BJ (cell line): ENCODE results near the gene PAK2. TPM values are rescaled to one million over a fixed set of nuclear protein-coding genes. Genes with fewer than 3 reads are reported as not detected.
"Not testable (repeated sequence)": the region's sequence is repeated elsewhere in the genome, so short reads cannot be mapped to it uniquely, and the experiment has no call there.

Source experiments
- CTCF ChIA-PET: fragments of 350-600 bp; formaldehyde crosslinking; extraction: SDS; loops from one replicate; lab custom pipeline; 2021; ENCODE audit warnings: antibody characterized with exemption, inconsistent platforms; lab: Yijun Ruan, JAX
- POLR2A ChIA-PET: fragments of 300-600 bp; sonication (Branson Sonifier 250); formaldehyde crosslinking; extraction: SDS; loops from one replicate; lab custom pipeline; 2021; ENCODE audit warnings: antibody characterized with exemption; lab: Charles Lee
- DNase-seq: peaks from one replicate; pipeline ENCODE4 v3.0.0-alpha.2; 2011; ENCODE audit warnings: low read depth
- H3K27me3 ChIP-seq: 2 replicates; pipeline ENCODE4 v1.6.0; 2011; ENCODE audit warnings: low read length; ENCODE audit not compliant: control insufficient read depth, insufficient read depth
- H3K36me3 ChIP-seq: 2 replicates; pipeline ENCODE4 v1.5.1; 2011; ENCODE audit warnings: low read length; ENCODE audit not compliant: control insufficient read depth, insufficient read depth
- H3K4me3 ChIP-seq: 2 replicates; pipeline ENCODE4 v1.5.1; 2011; ENCODE audit warnings: low read depth, mild to moderate bottlenecking, control low read depth, low read length
- polyA plus RNA-seq: library from polyadenylated mRNA; depleted of rRNA; stranded (reverse); fragments of >200 nt; gene quantifications from 2 replicates; pipeline ENCODE4 v1.2.3, GENCODE V29; 2011
- TF ChIP-seq, protein P1 (sequence below): IDR thresholded peaks from 2 replicates; pipeline ENCODE4 v1.5.1; 2011; ENCODE audit warnings: low read depth, mild to moderate bottlenecking, control low read depth, inconsistent platforms, low read length, moderate library complexity; ENCODE audit not compliant: insufficient read depth

PAK2 gene
- polyA plus RNA-seq, 1 experiment = 31.7 TPM

DNA sequence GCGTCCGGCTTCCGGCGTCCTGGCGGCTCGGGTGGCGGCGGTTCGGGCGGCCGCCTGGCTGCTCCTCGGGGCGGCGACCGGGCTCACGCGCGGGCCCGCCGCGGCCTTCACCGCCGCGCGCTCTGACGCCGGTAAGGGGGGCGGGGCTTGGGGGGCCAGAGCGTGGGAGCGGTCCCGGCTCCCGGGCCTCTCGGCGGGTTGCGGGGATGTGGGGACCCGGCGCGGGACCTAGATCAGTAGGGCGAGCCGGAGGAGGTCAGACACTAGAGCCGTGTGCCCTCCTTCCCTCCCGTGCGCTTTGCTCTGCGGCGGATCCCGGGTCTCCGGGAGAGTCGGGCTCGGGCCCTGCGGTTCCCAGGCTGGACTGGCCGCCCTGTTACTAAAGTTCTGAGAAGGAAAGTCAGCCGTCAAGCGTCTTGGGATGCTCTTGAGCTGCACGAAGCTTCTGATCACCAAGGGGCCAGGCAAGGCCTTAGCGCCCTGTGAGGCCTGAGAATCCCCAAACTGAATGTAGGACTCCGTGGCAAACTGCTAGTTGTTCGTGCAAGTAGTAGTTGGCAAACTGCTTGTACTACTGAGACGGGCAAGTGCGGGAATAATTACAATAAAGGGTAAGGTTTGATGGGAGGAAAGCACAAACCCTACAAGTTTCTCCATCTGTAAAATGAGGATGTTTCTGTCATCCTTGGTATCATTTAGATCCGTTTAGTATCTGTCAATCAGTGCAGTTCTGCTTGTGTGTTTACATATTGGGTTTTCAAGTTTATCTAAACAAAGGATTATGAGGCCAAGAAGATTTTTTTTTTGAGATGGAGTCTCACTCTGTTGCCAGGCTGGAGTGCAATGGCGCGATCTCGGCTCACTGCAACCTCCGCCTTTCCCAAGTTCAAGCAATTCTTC lies 26.9 kb upstream of the PAK2 start:
- Histone ChIP-seq H3K27me3 (no peaks in the 10 kb centered on the region), H3K4me3 (peak overlapping the region; percentile 82), H3K36me3 (no peaks in the 10 kb centered on the region)
- ChIA-PET POLR2A (no interaction called here), CTCF (no interaction called here)
- TF ChIP-seq, protein P1, sequence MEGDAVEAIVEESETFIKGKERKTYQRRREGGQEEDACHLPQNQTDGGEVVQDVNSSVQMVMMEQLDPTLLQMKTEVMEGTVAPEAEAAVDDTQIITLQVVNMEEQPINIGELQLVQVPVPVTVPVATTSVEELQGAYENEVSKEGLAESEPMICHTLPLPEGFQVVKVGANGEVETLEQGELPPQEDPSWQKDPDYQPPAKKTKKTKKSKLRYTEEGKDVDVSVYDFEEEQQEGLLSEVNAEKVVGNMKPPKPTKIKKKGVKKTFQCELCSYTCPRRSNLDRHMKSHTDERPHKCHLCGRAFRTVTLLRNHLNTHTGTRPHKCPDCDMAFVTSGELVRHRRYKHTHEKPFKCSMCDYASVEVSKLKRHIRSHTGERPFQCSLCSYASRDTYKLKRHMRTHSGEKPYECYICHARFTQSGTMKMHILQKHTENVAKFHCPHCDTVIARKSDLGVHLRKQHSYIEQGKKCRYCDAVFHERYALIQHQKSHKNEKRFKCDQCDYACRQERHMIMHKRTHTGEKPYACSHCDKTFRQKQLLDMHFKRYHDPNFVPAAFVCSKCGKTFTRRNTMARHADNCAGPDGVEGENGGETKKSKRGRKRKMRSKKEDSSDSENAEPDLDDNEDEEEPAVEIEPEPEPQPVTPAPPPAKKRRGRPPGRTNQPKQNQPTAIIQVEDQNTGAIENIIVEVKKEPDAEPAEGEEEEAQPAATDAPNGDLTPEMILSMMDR = no peak
- DNase-seq = no peak

DNA sequence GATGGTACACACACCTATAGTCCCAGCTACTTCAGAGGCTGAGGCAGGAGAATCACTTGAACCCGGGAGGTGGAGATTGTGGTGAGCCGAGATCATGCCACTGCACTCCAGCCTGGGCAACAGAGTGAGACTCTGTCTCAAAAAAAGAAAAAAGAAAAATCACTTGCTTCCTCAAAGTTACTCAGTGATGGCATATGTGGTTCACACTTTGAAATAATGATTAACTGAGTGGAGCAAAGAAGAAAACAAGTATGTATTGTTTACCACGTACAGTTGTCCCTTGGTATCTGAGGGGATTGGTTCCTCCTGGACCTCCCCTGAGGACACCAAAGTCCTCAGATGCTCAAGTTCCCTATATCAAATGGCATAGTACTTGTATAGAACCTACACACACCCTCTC lies 22.5 kb upstream of the PAK2 start:
- POLR2A ChIA-PET, CTCF ChIA-PET, H3K4me3 ChIP-seq, H3K27me3 ChIP-seq, H3K36me3 ChIP-seq, DNase-seq: not testable (repeated sequence)

DNA sequence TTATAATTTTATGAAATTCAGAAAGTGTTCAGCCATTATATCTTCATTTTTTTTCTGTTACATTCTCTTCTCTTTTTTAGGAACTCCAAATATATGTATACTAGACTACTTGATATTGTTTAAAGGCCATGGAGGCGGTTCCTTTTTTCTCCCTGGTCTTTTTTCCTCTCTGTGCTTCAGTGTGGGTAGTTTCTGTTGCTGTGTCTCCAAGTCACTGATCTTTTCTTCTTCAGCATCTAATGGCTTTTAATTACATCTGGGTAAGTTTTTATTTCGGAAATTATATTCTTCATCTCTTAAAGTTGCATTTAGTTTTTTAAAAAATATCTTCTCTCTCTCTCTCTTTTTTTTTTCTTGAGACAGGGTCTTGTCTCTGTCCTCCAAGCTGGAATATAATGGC lies 18.6 kb upstream of the PAK2 start:
- Histone ChIP-seq H3K27me3 (no peaks in the 10 kb centered on the region), H3K4me3 (no peak overlapping the region), H3K36me3 (peaks cover 2% of the 10 kb centered on the region)
- no peak for DNase-seq
- CTCF ChIA-PET = no interaction called here
- TF ChIP-seq, protein P1 = no peak
- POLR2A ChIA-PET = no interaction called here

DNA sequence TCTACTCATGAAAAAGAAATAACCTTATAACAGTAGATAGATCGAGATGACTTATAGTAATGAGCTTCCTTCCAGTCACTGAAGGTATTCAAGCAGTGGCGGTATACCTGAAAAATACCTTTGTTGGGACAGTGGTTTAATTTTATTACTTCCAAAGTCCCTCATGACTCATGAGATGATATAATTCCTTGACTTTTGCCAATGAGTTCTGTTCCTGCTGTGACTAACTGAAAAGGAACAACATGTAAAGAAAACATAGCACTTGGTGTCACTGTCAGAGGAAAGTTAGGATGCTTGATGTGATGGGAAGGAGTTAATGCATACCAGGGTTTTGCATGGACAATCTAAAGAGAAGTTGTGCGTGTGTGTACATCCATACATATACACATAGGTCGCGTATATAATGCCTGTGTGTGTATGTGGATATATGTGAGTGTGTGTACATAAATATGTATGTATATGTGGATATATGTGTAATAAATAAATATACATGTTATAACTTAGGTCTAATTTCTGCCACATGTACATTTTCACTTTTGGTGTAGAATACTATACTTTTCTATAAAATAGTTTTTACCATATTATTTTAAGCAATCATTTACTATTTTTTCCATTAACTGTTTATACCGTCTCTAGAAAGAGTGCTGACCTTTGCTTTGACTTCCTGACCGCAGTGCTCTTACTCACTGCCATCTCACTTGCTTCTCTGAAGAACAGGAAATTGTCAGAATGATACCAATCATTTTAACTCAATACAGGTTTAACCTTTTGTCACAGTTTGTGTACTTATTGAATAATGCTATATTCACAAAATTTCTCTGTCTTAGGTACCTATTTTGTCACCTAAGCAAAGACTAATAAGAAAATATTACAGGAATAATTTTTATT lies 12.6 kb upstream of the PAK2 start:
- Histone ChIP-seq H3K27me3 (no peaks in the 10 kb centered on the region), H3K4me3 (no peak overlapping the region), H3K36me3 (peaks cover 2% of the 10 kb centered on the region; the same call in 1 of the 2 replicates)
- CTCF ChIA-PET = interaction anchor here (1.3 kb wide), 1 partner anchor 19 kb away, joined by 5 read pairs; no protein-coding TSS in a partner anchor
- TF ChIP-seq, protein P1 = no peak
- POLR2A ChIA-PET = no interaction called here
- DNase-seq = no peak

DNA sequence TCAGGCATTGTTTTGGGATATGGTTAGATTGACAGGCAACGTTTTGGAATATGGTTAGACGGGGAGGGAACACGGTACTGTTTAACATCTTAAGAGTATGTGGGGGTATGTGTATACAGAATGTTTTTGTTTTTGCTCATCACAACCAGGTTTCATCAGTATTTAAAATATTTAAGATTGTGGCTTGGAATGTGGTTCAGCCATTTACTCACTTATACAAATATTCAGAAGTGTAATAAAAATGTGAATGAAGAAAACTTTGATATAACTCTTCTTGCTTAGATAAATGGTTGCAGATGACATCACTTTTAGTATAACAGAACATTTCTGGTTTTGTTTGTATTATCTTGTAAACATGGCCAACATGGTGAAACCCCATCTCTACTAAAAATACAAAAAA lies 3.9 kb upstream of the PAK2 start:
- no peak for DNase-seq
- H3K4me3 ChIP-seq = no peak overlapping the region
- POLR2A ChIA-PET = no interaction called here
- CTCF ChIA-PET = no interaction called here
- no peaks in the 10 kb centered on the region for H3K27me3 ChIP-seq
- H3K36me3 ChIP-seq = no peaks in the 10 kb centered on the region
- TF ChIP-seq, protein P1 = no peak
